CD4-positive, alpha-beta T cell (primary cell): ENCODE measurements around the gene DNAH11. TPM values are rescaled to one million over a fixed set of nuclear protein-coding genes. Genes with fewer than 3 reads are reported as not detected.

Source experiments
- ATAC-seq: fragments of 200-7000 bp; cut with Tn5 transposase; one replicate; pipeline ENCODE4 v1.10.0; 2022; ENCODE audit warnings: mild to moderate bottlenecking; ENCODE audit not compliant: poor library complexity
- CTCF ChIA-PET: fragments of 350-600 bp; sonication (Branson Sonifier 250); formaldehyde crosslinking; loops from one replicate; lab custom pipeline; 2021; ENCODE audit warnings: antibody characterized with exemption, inconsistent platforms; lab: Charles Lee
- POLR2A ChIA-PET: fragments of 350-600 bp; sonication (Branson Sonifier 250); formaldehyde crosslinking; loops from one replicate; lab custom pipeline; 2021; ENCODE audit warnings: antibody characterized with exemption, inconsistent platforms; lab: Charles Lee
- DNase-seq, 14 experiments: peaks; one replicate each; pipeline ENCODE4 v3.0.0-alpha.2; 2013 to 2020; ENCODE audit warnings: mixed read lengths in 2 of 14
- H3K27ac ChIP-seq, 2 donors: one replicate each; pipeline versions ENCODE4 v1.5.1 to v1.7.0; 2013; ENCODE audit warnings: low read length in 2 of 2, low read depth in 1 of 2, mild to moderate bottlenecking in 1 of 2
- H3K27me3 ChIP-seq, 2 experiments: 1 replicate in 1 of 2; 2 replicates in 1 of 2; pipeline versions ENCODE4 v1.6.1 to v1.7.0; 2013; ENCODE audit warnings: low read length in 2 of 2, control low read depth in 1 of 2, mild to moderate bottlenecking in 1 of 2, moderate library complexity in 1 of 2; ENCODE audit not compliant: insufficient read depth in 2 of 2, control insufficient read depth in 1 of 2
- H3K36me3 ChIP-seq: one replicate; pipeline ENCODE4 v1.6.1; 2013; ENCODE audit warnings: low read length, control low read depth; ENCODE audit not compliant: insufficient read depth
- H3K4me1 ChIP-seq: one replicate; pipeline ENCODE4 v1.6.1; 2013; ENCODE audit warnings: low read length, control low read depth; ENCODE audit not compliant: insufficient read depth
- H3K4me3 ChIP-seq: one replicate; pipeline ENCODE4 v1.5.1; 2013; ENCODE audit warnings: mild to moderate bottlenecking, low read length, moderate library complexity
- H3K9me3 ChIP-seq, 2 experiments: 1 replicate in 1 of 2; 2 replicates in 1 of 2; pipeline versions ENCODE4 v1.6.1 to v1.7.0; 2013; ENCODE audit warnings: low read length in 2 of 2, mild to moderate bottlenecking in 2 of 2, control low read depth in 1 of 2, moderate library complexity in 1 of 2; ENCODE audit not compliant: control insufficient read depth in 1 of 2, insufficient read depth in 1 of 2
- H3K27ac Mint-ChIP-seq: one replicate; pipeline ENCODE4 v1.8.0; 2020; ENCODE audit warnings: mixed read lengths
- H3K27me3 Mint-ChIP-seq: one replicate; pipeline ENCODE4 v1.8.0; 2021; ENCODE audit warnings: mixed read lengths
- H3K36me3 Mint-ChIP-seq: one replicate; pipeline ENCODE4 v1.8.0; 2021; ENCODE audit warnings: low read depth, mixed read lengths
- H3K4me1 Mint-ChIP-seq: one replicate; pipeline ENCODE4 v1.8.0; 2021; ENCODE audit warnings: low read depth, mixed read lengths
- H3K4me3 Mint-ChIP-seq: one replicate; pipeline ENCODE4 v1.8.0; 2020; ENCODE audit warnings: mild to moderate bottlenecking, mixed read lengths
- H3K9me3 Mint-ChIP-seq: one replicate; pipeline ENCODE4 v1.8.0; 2020; ENCODE audit warnings: mixed read lengths
- CTCF ChIP-seq: fragments of 200-600 bp; IDR thresholded peaks from one replicate; pipeline ENCODE4 v1.8.0; 2022; ENCODE audit warnings: antibody characterized with exemption, mild to moderate bottlenecking
- intact Hi-C, 2 experiments: fragments of 100-400 bp; cut with DNase I in 1 of 2; cut with micrococcal nuclease in 1 of 2; formaldehyde crosslinking; loops; one replicate each; pipeline versions ENCODE4 v1.15.1 to v1.9.0; 2023 to 2025; cut with DNase I, micrococcal nuclease
- total RNA-seq, 174 experiments: library from RNA in 2 of 174; stranded (reverse) in 2 of 174; gene quantifications; one replicate each; pipeline ENCODE4 v1.2.3 and lab custom pipeline; 2021 to 2026

DNAH11 gene
- total RNA-seq, 2 experiments from 2014 or later = 0.11 TPM; not detected in 1

GRCh38 chr7:21585070-21585724 is 42.4 kb downstream of the DNAH11 start:
- H3K27me3 Mint-ChIP-seq = no peaks in the 10 kb centered on the region
- Histone ChIP-seq H3K9me3 (no peaks in the 10 kb centered on the region), H3K27me3 (no peaks in the 10 kb centered on the region), H3K27ac (no peak overlapping the region), H3K4me3 (no peak overlapping the region), H3K36me3 (no peaks in the 10 kb centered on the region), H3K4me1 (peaks cover 4% of the 10 kb centered on the region)
- ATAC-seq (no peak), DNase-seq (no peak)
- no peak overlapping the region for H3K27ac Mint-ChIP-seq
- H3K9me3 Mint-ChIP-seq = peaks cover 5% of the 10 kb centered on the region
- H3K36me3 Mint-ChIP-seq = no peaks in the 10 kb centered on the region
- intact Hi-C loops = no loop called here
- ChIA-PET CTCF (no interaction called here), POLR2A (no interaction called here)
- H3K4me3 Mint-ChIP-seq = no peak overlapping the region
- no peak for TF ChIP-seq CTCF
- peaks cover 16% of the 10 kb centered on the region for H3K4me1 Mint-ChIP-seq

GRCh38 chr7:21587139-21587784 is 44.4 kb downstream of the DNAH11 start:
- no peaks in the 10 kb centered on the region for H3K36me3 Mint-ChIP-seq
- CTCF ChIA-PET = no interaction called here
- peaks cover 16% of the 10 kb centered on the region for H3K4me1 Mint-ChIP-seq
- no peaks in the 10 kb centered on the region for H3K27me3 Mint-ChIP-seq
- no peaks in the 10 kb centered on the region for H3K9me3 ChIP-seq
- H3K4me1 ChIP-seq = peaks cover 4% of the 10 kb centered on the region
- DNase-seq (no peak), ATAC-seq (no peak)
- H3K27ac Mint-ChIP-seq = peak overlapping the region; percentile 37
- peaks cover 5% of the 10 kb centered on the region for H3K9me3 Mint-ChIP-seq
- no peak overlapping the region for H3K27ac ChIP-seq
- no peaks in the 10 kb centered on the region for H3K36me3 ChIP-seq
- H3K4me3 ChIP-seq = no peak overlapping the region
- intact Hi-C loops = no loop called here
- no peaks in the 10 kb centered on the region for H3K27me3 ChIP-seq
- POLR2A ChIA-PET = interaction anchor here (0.7 to 1.2 kb wide), 2 partner anchors 9 to 25 kb away, joined by 3 to 4 read pairs; no protein-coding TSS in a partner anchor
- no peak overlapping the region for H3K4me3 Mint-ChIP-seq
- no peak for TF ChIP-seq CTCF

DNA sequence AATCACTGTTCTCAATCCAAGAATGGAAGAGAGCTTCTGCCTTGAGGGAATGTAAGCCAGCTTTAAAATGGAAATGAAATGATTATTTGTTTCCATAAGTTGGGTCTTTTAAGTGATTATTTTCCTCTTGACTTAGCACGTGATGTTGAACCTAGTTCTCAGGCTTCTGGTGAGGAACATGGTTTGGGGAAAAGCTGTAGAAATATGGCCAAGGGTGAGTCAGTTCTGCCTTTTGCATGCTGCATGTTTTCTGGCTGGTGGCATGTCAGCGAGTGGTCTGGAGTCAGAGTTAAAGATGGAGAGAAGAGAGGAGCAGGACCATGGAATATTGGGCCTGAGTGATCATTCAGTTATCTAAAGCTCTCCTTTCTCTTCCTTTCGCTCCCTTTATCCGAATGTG is 54.0 kb downstream of the DNAH11 start:
- Mint-ChIP-seq H3K4me1 (no peaks in the 10 kb centered on the region), H3K9me3 (peaks cover 3% of the 10 kb centered on the region), H3K36me3 (no peaks in the 10 kb centered on the region), H3K4me3 (no peak overlapping the region), H3K27ac (no peak overlapping the region), H3K27me3 (no peaks in the 10 kb centered on the region)
- no peaks in the 10 kb centered on the region for H3K9me3 ChIP-seq
- H3K4me1 ChIP-seq = no peaks in the 10 kb centered on the region
- ChIA-PET POLR2A (interaction anchor here (0.6 to 0.9 kb wide), 2 partner anchors 10 to 18 kb away, joined by 3 read pairs; no protein-coding TSS in a partner anchor), CTCF (no interaction called here)
- H3K27ac ChIP-seq = no peak overlapping the region
- DNase-seq = no peak
- H3K36me3 ChIP-seq = no peaks in the 10 kb centered on the region
- no peak for TF ChIP-seq CTCF
- H3K27me3 ChIP-seq = no peaks in the 10 kb centered on the region
- ATAC-seq = no peak
- H3K4me3 ChIP-seq = no peak overlapping the region
- intact Hi-C loops = no loop called here
